Uterus (tissue), 4 donors: ENCODE results near the gene XIRP2. TPM values are rescaled to one million over a fixed set of nuclear protein-coding genes. Genes with fewer than 3 reads are reported as not detected.
"Not testable (repeated sequence)": the region's sequence is repeated elsewhere in the genome, so short reads cannot be mapped to it uniquely, and the experiment has no call there.

Experiments
- DNase-seq, 2 donors: peaks; one replicate each; pipeline ENCODE4 v3.0.0-alpha.2; 2019 to 2020
- H3K27ac ChIP-seq, 2 donors: fragments of 200-600 bp; sonication (generic); 1 replicate in 1 of 2; 2 replicates in 1 of 2; pipeline ENCODE4 v1.5.1; 2016 to 2018
- H3K27me3 ChIP-seq, 2 donors: fragments of 200-600 bp; sonication (generic); one replicate each; pipeline ENCODE4 v1.5.1; 2018 to 2019; ENCODE audit warnings: control low read depth in 1 of 2
- H3K36me3 ChIP-seq, 2 donors: fragments of 200-600 bp; sonication (generic); one replicate each; pipeline ENCODE4 v1.5.1; 2019; ENCODE audit warnings: control low read depth in 1 of 2
- H3K4me1 ChIP-seq, 2 donors: fragments of 200-600 bp; sonication (generic); one replicate each; pipeline ENCODE4 v1.5.1; 2018 to 2019; ENCODE audit warnings: control low read depth in 1 of 2
- H3K4me3 ChIP-seq, 2 donors: fragments of 200-600 bp; sonication (generic); 1 replicate in 1 of 2; 2 replicates in 1 of 2; pipeline ENCODE4 v1.5.1; 2018 to 2019; ENCODE audit warnings: mild to moderate bottlenecking in 1 of 2
- H3K9me3 ChIP-seq, 2 donors: fragments of 200-600 bp; sonication (generic); one replicate each; pipeline ENCODE4 v1.5.1; 2019; ENCODE audit warnings: control low read depth in 1 of 2
- POLR2A ChIP-seq, 2 donors: fragments of 450-650 bp; IDR thresholded peaks; one replicate each; pipeline ENCODE4 v1.6.1; 2016; ENCODE audit warnings: antibody characterized with exemption in 2 of 2, mild to moderate bottlenecking in 1 of 2, moderate library complexity in 1 of 2
- intact Hi-C: fragments of 100-400 bp; cut with DNase I; formaldehyde crosslinking; loops from one replicate; pipeline ENCODE4 v1.15.1; 2023; ENCODE audit warnings: low total_unique reads
- total RNA-seq, 4 donors: library from RNA; depleted of rRNA in 3 of 4; stranded (reverse); fragments of >200 nt in 3 of 4; gene quantifications; one replicate each; pipeline versions ENCODE4 v1.1.0 to v1.2.4, GENCODE V29; 2014 to 2023
- TF ChIP-seq, protein P1 (sequence below), 4 experiments: fragments of 200-600 bp in 2 of 4; fragments of 450-650 bp in 2 of 4; sonication (generic) in 2 of 4; IDR thresholded peaks; one replicate each; pipeline ENCODE4 v1.5.1; 2016 to 2019; ENCODE audit warnings: antibody characterized with exemption in 4 of 4, mild to moderate bottlenecking in 2 of 4, moderate library complexity in 1 of 4
- donor health status: DM: yes; HTN: yes; CAD: no.

XIRP2 gene
- total RNA-seq, 4 donors from 2014 or later: 0.49 to 0.55 TPM; not detected in 2

DNA sequence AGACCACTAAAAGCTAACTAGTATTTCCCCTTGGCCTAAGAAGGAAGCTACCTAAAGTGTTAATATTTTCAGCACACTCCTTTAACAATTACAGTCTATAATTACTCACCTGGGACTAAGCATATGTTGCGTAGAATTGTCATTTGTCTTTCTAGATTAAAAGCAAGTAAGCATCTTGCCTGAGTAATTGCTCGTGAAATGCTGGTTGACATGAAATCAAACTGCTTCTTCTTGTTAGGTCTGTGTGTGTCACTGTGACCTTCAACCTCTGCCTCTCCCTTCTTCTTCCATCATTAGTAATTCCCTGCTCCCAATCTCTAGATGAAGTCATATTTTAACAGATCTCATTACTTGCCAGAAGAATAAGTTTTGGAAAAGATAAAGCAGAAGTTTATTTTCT, 212.2 kb downstream of the XIRP2 start:
- no peaks in the 10 kb centered on the region for H3K9me3 ChIP-seq
- H3K27ac ChIP-seq: no peak overlapping the region
- intact Hi-C loops: no loop called here
- no peaks in the 10 kb centered on the region for H3K27me3 ChIP-seq
- peaks cover 0 to 3% of the 10 kb centered on the region in 2 donors for H3K36me3 ChIP-seq
- H3K4me3 ChIP-seq: no peak overlapping the region
- no peak for DNase-seq
- TF ChIP-seq, protein P1, sequence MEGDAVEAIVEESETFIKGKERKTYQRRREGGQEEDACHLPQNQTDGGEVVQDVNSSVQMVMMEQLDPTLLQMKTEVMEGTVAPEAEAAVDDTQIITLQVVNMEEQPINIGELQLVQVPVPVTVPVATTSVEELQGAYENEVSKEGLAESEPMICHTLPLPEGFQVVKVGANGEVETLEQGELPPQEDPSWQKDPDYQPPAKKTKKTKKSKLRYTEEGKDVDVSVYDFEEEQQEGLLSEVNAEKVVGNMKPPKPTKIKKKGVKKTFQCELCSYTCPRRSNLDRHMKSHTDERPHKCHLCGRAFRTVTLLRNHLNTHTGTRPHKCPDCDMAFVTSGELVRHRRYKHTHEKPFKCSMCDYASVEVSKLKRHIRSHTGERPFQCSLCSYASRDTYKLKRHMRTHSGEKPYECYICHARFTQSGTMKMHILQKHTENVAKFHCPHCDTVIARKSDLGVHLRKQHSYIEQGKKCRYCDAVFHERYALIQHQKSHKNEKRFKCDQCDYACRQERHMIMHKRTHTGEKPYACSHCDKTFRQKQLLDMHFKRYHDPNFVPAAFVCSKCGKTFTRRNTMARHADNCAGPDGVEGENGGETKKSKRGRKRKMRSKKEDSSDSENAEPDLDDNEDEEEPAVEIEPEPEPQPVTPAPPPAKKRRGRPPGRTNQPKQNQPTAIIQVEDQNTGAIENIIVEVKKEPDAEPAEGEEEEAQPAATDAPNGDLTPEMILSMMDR (IDR thresholded peaks at IDR 0.05): no peak
- TF ChIP-seq POLR2A (IDR thresholded peaks at IDR 0.05): no peak
- no peaks in the 10 kb centered on the region for H3K4me1 ChIP-seq

GRCh38 chr2:167103028-167103756, 214.9 kb downstream of the XIRP2 start:
- H3K36me3 ChIP-seq: peaks cover 0 to 3% of the 10 kb centered on the region in 2 donors
- no peaks in the 10 kb centered on the region for H3K4me1 ChIP-seq
- intact Hi-C loops: no loop called here
- H3K9me3 ChIP-seq: no peaks in the 10 kb centered on the region
- DNase-seq: no peak
- no peak overlapping the region for H3K4me3 ChIP-seq
- no peaks in the 10 kb centered on the region for H3K27me3 ChIP-seq
- no peak overlapping the region for H3K27ac ChIP-seq
- no peak for TF ChIP-seq POLR2A (IDR thresholded peaks at IDR 0.05)

DNA sequence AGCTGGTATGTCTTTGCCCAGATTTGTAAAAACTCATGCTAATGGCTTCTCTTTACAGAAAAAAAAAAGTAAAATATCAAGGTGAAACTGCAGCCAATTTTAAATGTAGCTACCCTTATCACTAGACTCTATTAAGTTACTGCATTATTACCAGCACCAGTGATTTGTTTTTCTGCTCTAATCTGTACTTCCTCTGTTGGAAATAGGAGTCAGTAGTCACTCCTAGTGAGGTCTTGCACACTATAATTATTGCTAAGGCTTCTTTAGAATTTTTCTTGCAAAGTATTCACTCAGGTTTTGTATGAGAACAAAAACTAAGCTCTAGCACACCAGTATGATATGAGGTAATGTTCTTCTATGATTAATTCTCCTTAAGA, 215.5 kb downstream of the XIRP2 start:
- no peaks in the 10 kb centered on the region for H3K27me3 ChIP-seq
- TF ChIP-seq, protein P1 (IDR thresholded peaks at IDR 0.05): no peak
- no peak for TF ChIP-seq POLR2A (IDR thresholded peaks at IDR 0.05)
- DNase-seq: no peak
- intact Hi-C loops: no loop called here
- H3K4me3 ChIP-seq: no peak overlapping the region
- peaks cover 0 to 3% of the 10 kb centered on the region in 2 donors for H3K36me3 ChIP-seq
- H3K4me1 ChIP-seq: no peaks in the 10 kb centered on the region
- no peaks in the 10 kb centered on the region for H3K9me3 ChIP-seq
- H3K27ac ChIP-seq: no peak overlapping the region

DNA sequence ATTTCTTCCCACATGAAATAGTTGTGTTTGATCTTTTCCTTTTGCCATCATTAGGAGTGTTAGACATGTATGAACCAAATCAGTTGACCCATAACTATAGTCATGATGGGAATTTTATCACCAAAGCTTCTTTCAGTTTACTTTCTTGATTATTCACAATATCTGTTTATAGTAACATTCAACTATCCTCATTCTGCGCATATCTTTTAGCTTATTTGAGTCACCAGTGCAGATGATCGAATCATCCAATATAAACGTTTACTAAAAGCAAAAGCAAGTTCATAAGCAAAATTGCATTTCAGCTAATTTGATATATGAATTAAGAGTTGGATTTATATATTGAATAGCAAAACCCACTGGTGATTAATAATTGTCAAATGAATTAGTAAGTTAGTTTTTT, 216.4 kb downstream of the XIRP2 start:
- no peak overlapping the region for H3K27ac ChIP-seq
- no peak overlapping the region for H3K4me3 ChIP-seq
- no peaks in the 10 kb centered on the region for H3K4me1 ChIP-seq
- H3K9me3 ChIP-seq: no peaks in the 10 kb centered on the region
- no peak for TF ChIP-seq POLR2A (IDR thresholded peaks at IDR 0.05)
- TF ChIP-seq, protein P1 (IDR thresholded peaks at IDR 0.05): no peak
- H3K27me3 ChIP-seq: no peaks in the 10 kb centered on the region
- DNase-seq: no peak
- peaks cover 0 to 3% of the 10 kb centered on the region in 2 donors for H3K36me3 ChIP-seq
- intact Hi-C loops: no loop called here

DNA sequence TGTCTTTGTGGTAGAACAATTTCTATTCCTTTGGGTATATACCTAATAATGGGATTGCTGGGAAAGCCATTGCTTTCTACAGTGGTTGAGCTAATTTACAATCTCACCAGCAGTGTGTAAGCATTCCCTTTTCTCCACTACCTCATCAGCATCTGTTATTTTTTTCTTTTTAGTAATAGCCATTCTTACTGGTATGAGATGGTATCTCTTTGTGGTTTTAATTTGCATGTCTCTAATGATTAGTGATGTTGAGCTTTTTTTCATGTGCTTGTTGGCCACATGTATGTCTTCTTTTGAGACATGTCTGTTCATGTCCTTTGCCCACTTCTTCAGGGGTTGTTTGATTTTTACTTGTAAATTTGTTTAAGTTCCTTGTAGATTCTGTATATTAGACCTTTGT, 221.4 kb downstream of the XIRP2 start:
- H3K4me1 ChIP-seq, H3K4me3 ChIP-seq, H3K27me3 ChIP-seq, H3K27ac ChIP-seq, intact Hi-C loops, DNase-seq, H3K36me3 ChIP-seq, H3K9me3 ChIP-seq: not testable (repeated sequence)

DNA sequence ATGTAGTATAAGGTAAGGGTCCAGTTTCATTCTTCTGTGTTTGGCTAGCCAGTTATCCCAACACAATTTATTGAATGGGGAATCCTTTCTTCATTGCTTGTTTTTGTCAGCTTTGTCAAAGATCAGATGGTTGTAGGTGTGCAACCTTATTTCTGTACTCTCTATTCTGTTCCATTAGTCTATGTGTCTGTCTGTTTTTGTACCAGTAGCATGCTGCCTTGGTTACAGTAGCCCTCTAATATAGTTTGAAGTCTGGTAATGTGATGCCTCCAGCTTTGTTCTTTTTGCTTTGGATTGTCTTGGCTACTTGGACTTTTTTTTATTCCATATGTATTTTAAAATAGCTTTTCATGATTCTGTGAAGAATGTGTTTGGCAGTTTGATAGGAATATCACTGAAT, 222.1 kb downstream of the XIRP2 start:
- TF ChIP-seq, protein P1 (IDR thresholded peaks at IDR 0.05): no peak
- TF ChIP-seq POLR2A (IDR thresholded peaks at IDR 0.05): no peak
- no peaks in the 10 kb centered on the region for H3K9me3 ChIP-seq
- H3K4me1 ChIP-seq: no peaks in the 10 kb centered on the region
- no peaks in the 10 kb centered on the region for H3K27me3 ChIP-seq
- no peaks in the 10 kb centered on the region for H3K36me3 ChIP-seq
- intact Hi-C loops: no loop called here
- H3K27ac ChIP-seq: no peak overlapping the region
- no peak overlapping the region for H3K4me3 ChIP-seq
- DNase-seq: no peak
